GM03348 (cell line): Measurements from ENCODE around the gene KCNQ5.

Source experiments
- DNase-seq: peaks from one replicate; pipeline ENCODE4 v3.0.0; 2012; ENCODE audit warnings: low spot score

Gene KCNQ5

GRCh38 chr6:72798196-72798595 is 176.3 kb downstream of the KCNQ5 start:
- peak; percentile 11 for DNase-seq

- DNase-seq, result peak; percentile 6
Measured at GRCh38 chr6:72809746-72810379, 188.0 kb downstream of the KCNQ5 start.

DNA sequence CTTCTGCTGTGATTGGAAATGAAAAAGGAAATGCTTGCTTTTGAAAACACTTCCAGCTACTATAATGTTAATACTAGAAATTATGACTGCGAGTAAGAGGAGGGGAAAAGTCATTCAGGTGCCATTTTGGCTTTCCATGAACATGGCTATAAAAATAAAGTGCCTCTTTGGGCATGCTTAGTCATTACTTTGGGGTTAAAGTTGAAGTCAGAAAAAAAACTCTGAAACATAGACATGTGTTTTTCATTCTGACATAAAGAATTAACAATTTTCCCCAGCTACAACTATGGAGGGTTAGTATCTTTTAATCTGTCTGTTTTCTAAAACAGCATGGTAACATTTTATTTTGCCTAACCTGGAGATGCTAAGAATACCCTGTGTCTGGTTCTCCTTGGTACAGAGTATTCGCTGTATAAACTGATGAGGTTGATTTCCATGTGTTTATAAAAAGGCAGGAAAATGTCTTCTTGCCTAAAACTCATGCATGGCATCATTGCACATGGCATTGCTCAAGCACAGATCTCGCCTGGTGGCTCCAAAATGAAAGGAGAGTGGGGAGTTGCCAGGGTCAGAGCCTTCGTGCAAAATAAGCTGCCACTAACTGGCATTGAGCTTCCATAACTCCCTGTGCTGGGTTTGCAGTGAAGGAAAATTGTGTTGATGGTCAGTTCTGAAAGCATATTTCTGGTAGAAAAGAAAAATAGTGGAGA is 188.9 kb downstream of the KCNQ5 start:
- no peak for DNase-seq

DNA sequence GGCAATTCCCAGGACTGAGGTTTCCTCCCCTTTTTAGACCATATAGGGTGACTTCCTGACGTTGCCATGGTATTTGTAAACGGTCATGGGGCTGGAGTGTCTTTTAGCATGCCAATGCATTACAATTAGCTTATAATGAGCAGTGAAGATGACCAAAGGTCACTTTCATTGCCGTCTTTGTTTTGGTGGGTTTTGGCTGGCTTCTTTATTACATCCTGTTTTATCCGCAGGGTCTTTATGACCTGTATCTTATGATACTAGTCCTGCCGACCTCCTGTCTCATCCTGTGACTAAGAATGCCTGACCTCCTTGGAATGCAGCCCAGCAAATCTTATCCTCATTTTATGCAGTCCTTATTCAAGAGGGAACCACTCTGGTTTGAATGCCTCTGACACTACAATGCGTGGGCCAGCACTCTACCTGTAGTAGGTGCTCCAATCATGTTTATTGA is 190.1 kb downstream of the KCNQ5 start:
- DNase-seq, result peak; percentile 6

GRCh38 chr6:72813807-72814596 is 192.1 kb downstream of the KCNQ5 start:
- DNase-seq, result no peak

DNA sequence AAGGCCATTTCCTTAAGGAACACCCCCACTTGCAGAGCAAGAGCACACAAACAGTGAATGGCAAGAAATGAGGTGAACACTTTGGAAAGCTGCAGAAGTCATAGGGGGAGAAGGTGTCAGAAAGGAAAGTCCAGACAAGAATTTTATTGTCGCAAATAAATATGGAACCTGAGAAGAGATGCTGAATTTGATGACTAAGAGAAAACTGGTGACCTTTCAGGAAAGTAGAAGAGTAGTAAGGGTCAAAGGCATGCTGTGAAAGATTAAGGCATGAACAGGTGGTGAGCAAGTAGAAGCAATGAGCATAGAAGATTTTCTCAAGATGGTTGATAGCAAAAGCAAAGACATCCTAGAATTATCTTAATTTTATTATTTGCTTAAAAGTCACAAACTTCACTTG is 194.2 kb downstream of the KCNQ5 start:
- DNase-seq, result no peak

DNA sequence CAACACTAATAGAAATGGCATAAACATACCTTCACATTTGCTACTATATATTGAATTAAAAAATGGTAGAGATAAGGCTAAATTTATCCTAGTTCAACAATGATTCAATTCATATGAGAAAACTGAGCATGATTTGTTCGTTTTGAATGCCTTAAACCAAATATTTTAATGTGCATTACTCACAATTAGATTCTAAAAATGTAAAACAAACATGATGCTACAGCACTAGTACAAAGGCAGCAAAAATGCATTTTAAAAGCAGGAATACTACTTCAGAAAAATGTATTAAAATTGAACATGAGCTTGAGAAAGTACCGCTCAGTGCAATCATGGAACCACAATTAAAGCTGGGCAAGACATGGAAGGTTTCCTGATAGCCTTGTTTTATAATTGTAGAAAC is 195.3 kb downstream of the KCNQ5 start:
- no peak for DNase-seq

- DNase-seq, result no peak
Measured at GRCh38 chr6:72819609-72820008, 197.7 kb downstream of the KCNQ5 start.

GRCh38 chr6:72820153-72820552 is 198.3 kb downstream of the KCNQ5 start:
- no peak for DNase-seq

DNA sequence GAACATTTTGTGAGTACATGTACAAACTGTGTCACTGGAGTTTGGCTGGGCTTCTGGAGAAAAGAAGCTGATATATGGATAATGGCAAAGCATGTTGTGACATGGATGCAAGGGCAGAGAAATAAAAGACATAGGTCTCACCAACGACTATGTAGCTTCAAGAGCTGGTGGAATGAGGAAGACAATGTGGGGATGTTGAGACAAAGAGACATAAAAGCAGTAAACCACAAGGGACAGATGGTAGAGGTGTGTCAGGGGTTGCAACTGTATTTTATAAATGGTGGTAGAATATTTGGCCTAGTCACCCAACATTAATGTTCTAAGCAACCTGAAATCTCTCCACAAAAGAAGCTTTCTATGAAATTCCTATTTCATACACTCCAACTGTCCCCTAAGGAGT is 199.0 kb downstream of the KCNQ5 start:
- DNase-seq, result no peak

DNA sequence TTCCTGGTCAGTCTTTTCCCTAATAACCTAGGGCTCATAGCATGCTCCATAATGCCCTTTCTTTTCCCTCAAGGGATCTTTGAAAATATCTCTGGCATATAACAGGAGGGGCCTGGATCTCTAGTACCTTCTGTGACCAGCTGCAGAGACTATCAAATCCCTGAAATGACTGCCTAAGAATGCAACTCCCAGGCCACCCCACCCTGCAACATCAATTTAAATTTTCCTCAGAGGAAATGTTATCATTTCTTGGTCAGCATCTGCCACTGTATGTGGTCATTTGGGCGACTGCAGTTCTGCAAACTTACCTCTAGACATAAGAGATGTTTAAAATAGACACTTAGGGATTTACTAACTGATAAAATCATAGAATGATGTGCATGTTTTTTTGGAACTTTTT is 200.2 kb downstream of the KCNQ5 start:
- DNase-seq, result no peak

DNA sequence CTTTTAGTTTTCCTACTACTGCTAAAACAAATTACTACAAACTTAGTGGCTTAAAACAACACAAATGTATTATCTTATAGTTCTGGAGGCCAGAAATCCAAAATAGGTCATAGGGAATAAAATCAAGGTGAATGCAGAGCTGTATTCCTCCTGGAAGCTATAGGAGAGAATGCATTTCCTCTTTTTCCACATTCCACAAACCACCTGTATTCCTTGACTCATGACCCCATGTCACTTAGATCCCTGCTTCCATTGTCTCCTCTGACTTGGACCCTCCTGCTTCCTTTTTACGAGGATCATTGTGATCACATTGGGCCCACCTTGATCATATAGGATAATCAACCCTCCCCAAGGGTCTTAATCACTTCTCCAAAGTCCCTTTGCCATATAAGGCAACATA is 200.8 kb downstream of the KCNQ5 start:
- DNase-seq, result no peak

GRCh38 chr6:72824833-72825232 is 203.0 kb downstream of the KCNQ5 start:
- DNase-seq, result no peak

GRCh38 chr6:72825315-72825911 is 203.5 kb downstream of the KCNQ5 start:
- peak; percentile 7 for DNase-seq

GRCh38 chr6:72826037-72826436 is 204.2 kb downstream of the KCNQ5 start:
- no peak for DNase-seq

DNA sequence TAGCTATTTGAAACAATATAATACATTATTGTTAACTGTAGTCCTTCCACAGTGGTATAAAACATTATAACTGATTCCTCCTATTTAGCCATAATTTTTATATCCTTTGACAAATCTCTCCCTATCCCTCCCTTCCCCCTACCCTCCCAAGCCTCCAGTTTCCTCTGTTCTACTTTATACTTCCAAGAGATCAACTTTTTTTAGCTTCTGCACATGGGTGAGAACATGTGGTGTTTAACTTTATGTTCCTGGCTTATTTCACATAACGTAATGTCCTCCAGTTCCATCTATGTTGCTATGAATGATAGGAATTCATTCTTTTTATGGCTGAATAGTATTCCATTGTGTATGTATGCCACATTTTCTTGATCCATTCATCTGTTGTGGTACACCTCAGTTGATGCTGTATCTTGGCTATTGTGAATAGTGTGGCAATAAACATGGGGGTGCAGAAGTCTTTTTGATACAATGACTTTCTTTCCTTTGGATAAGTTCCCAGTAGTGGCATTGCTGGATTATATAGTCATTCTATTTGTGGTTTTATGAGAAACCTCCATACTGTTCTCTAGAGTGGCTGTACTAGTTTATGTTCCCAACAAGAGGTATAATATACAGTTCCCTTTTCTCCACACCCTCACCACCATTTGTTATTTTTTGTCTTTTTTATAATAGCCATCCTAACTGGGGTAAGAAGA is 205.0 kb downstream of the KCNQ5 start:
- DNase-seq, result no peak

DNA sequence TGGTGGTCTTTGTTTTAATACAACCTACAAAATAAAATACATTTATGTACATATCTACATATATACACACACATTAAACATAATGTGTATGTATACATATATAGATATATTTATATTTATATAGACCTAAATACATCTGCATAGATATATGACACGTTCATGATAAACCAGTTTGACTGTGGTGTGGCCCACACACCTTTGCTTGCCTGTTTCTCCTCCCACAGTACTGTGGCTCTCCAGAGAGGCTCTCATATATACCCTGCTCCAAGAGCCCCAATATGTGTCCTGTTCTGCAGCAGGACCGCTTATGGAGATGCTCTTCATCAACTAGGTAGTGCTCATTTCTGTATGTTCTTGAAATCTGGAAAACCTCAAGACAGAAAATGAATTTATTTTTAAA is 207.0 kb downstream of the KCNQ5 start:
- no peak for DNase-seq

DNA sequence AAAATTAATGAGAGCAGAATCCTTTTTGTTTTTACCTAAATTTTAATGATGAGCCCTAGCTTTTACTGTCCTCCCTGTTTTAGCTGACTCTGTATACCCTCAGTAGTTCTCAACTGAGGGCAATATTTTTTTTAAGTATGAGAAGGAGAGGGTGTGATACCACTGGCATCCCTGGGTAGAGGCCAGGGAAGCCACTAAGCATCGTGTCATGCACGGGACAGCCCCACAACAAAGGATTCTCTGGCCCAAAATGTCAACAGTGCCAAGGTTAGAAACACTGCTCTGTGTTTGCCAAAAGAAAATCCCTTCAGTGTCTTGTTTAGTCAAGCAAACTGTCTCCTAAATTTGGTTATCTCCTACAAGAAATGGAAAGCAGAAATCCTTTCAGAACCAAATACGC is 210.4 kb downstream of the KCNQ5 start:
- DNase-seq, result no peak

GRCh38 chr6:72835749-72836148 is 213.9 kb downstream of the KCNQ5 start:
- no peak for DNase-seq

- no peak for DNase-seq
Measured at GRCh38 chr6:72836971-72837370, 215.1 kb downstream of the KCNQ5 start.

DNA sequence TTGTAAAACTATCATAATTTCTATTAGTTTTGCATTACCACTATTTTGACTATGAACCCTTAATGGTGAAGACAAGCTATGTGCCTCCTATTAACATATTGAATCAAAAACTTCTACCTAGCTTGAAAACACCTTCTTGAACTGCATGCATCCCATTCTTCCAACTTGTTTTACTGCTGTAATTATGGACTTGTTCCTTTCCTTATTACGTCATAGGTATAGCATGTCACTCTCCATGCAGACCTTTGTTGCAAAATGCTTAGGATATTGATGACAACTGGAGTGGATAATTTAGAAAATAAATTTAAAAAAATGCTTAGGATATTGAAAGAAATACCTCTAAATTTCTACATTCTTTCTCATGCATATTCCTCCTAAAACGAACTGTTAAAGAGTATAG is 219.3 kb downstream of the KCNQ5 start:
- no peak for DNase-seq

GRCh38 chr6:72842140-72842539 is 220.3 kb downstream of the KCNQ5 start:
- DNase-seq, result no peak
